Heart left ventricle (tissue), 13 donors: ENCODE measurements around the gene RPAIN.

Experiments
- POLR2A ChIP-seq, 2 donors: fragments of 450-650 bp; IDR thresholded peaks; one replicate each; pipeline ENCODE4 v1.6.1; 2017; ENCODE audit warnings: antibody characterized with exemption in 2 of 2, mild to moderate bottlenecking in 2 of 2, moderate library complexity in 2 of 2
- TF ChIP-seq, protein P1 (sequence below), 12 donors: fragments of 200-600 bp; sonication (generic) in 4 of 12; IDR thresholded peaks; one replicate each; pipeline versions ENCODE4 v1.5.0 to v1.8.0; 2018 to 2022; ENCODE audit warnings: antibody characterized with exemption in 12 of 12, mild to moderate bottlenecking in 5 of 12
- donor health status: ischemic (EF 13 %, LVEDD 7.1; RV severe dilation, severe dysfunction).
- donor health status: DM: no; HTN: yes; CAD: no.
- donor health status: DM: no; HTN: no; CAD: no.
- donor health status: ischemic (EF 25% LVEDD 6.9; RV normal size, moderate dysfunction).
- donor health status: ischemic (EF 25% LVEDD 5.7; RV mildly dilated, moderate dysfunction).
- donor health status: ischemic (EF 35%, LVEDD 5.7; RV mildly dilated, moderate dysfunction).
- donor health status: nonischemic (EF 11% LVEDD 7.7; RV severe dilation, severe dysfunction).
- donor health status: DM: yes; HTN: yes; CAD: no.
- donor health status: PGD.
- donor health status: ischemic (EF 29% LVEDD 5.4; RV normal size, mild dysfunction).
- donor health status: nonischemic (EF 23%, LVEDD 6.1; RV moderate dilation, normal function).

- TF ChIP-seq, protein P1, sequence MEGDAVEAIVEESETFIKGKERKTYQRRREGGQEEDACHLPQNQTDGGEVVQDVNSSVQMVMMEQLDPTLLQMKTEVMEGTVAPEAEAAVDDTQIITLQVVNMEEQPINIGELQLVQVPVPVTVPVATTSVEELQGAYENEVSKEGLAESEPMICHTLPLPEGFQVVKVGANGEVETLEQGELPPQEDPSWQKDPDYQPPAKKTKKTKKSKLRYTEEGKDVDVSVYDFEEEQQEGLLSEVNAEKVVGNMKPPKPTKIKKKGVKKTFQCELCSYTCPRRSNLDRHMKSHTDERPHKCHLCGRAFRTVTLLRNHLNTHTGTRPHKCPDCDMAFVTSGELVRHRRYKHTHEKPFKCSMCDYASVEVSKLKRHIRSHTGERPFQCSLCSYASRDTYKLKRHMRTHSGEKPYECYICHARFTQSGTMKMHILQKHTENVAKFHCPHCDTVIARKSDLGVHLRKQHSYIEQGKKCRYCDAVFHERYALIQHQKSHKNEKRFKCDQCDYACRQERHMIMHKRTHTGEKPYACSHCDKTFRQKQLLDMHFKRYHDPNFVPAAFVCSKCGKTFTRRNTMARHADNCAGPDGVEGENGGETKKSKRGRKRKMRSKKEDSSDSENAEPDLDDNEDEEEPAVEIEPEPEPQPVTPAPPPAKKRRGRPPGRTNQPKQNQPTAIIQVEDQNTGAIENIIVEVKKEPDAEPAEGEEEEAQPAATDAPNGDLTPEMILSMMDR (IDR thresholded peaks at IDR 0.05), result peak in 3 of 12 donors; percentile 1 to 34 (median 19)
- no peak for TF ChIP-seq POLR2A (IDR thresholded peaks at IDR 0.05)
Measured at GRCh38 chr17:5439446-5439764, 19.4 kb downstream of the RPAIN start.
